SIG-M5 treated with dmso at 0.1 percent for 504 hours (cell line): Measurements from ENCODE around the gene FRMPD1.
"Not testable (repeated sequence)": the region's sequence is repeated elsewhere in the genome, so short reads cannot be mapped to it uniquely, and the experiment has no call there.

Experiments used
- DNase-seq: peaks from one replicate; lab custom pipeline; 2025; ENCODE audit not compliant: unreplicated experiment; lab: John Stamatoyannopoulos, UW

FRMPD1 gene

DNA sequence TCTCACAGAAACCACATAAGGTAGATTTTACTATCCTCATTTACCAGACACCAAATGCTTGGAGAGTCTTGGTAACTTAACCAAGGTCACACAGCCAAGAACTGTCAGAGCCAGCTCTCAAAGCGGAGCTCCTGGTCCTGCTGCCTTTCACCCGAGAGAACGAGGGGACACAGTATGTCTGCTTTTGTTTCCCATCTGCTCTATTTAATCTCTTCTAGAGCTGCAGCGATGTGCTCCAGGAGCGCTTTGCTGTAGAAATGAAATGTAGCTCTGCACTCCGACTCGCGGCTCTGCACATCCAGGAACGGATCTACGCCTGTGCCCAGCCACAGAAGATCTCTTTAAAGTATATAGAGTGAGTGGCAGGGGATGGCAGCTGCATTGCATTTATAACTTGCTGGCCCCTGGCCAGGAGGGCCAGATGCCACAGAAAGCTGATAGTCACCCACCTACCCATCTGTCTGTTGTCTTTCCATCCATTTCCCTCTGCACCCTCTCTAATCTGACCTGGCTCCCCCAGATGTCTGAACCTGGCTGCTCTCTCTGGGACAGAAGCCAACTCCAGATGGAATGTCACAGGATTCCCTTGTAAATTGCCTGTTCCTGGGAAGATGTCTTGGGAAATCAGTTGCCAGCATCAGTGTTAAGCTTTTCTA is 81.5 kb downstream of the FRMPD1 start:
- DNase-seq, result no peak

GRCh38 chr9:37732952-37733351 is 82.2 kb downstream of the FRMPD1 start:
- DNase-seq, result no peak

- no peak for DNase-seq
Observed at GRCh38 chr9:37739222-37739621, 88.5 kb downstream of the FRMPD1 start.

GRCh38 chr9:37740128-37740527 is 89.4 kb downstream of the FRMPD1 start:
- DNase-seq, result no peak

DNA sequence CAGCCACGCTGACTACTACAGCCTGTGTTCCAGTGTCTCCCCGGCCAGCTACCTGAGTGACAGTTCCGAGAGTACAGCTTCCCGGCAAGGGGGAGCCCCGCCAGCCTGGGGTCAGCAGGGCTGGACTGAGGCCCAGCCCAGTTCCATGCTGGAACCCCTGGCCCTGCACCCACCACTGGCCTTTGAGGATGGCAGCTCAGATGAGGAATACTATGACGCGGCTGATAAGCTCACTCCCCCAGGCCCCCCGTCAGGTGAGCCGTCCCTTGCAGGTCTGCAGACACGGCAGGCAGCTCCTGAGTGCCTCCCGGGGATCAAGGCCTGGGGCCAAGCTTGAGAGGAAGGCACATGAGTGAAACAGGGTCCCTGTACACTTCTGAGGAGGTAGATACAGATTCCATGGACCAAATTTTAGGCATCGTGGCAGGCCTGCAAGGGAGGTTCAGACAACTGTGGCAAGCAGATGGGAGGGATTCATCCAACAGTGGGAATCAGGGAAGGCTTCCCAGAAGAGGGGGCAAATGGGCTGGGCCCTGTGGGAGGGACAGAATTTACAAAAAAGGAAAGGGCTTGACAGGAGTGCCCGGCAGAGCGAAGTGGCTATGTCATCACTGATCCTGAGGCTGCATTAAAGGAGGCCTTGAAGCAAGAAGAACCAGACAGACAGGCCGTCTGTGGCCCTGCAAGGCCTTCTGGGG is 90.0 kb downstream of the FRMPD1 start:
- no peak for DNase-seq

DNA sequence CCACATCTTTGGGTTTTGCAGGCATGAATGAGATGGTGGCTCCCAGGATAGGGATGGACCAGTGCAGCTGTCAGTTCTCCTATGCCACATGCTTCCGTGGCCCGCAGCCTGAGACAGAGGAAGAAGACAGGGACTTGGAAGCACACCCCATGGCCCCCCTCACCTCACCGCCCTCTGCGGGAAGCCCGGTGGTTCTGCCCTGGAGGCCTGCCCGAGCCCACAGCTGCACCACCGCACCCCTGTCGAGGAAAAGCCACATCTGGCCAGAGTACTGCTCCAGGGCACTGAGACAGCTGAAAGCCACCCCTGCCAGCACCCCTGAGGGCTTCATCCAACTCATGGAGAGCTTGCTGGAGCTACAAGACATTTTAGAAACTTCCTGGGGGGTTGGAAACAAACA is 95.2 kb downstream of the FRMPD1 start:
- no peak for DNase-seq

- no peak for DNase-seq
Observed at GRCh38 chr9:37746448-37747270, 95.9 kb downstream of the FRMPD1 start.

GRCh38 chr9:37747271-37747753 is 96.6 kb downstream of the FRMPD1 start:
- peak; percentile 56 for DNase-seq

GRCh38 chr9:37749129-37749528 is 98.4 kb downstream of the FRMPD1 start:
- DNase-seq, result no peak

GRCh38 chr9:37751186-37751585 is 100.4 kb downstream of the FRMPD1 start:
- DNase-seq, result no peak

GRCh38 chr9:37751704-37752103 is 101.0 kb downstream of the FRMPD1 start:
- DNase-seq, result not testable (repeated sequence)

DNA sequence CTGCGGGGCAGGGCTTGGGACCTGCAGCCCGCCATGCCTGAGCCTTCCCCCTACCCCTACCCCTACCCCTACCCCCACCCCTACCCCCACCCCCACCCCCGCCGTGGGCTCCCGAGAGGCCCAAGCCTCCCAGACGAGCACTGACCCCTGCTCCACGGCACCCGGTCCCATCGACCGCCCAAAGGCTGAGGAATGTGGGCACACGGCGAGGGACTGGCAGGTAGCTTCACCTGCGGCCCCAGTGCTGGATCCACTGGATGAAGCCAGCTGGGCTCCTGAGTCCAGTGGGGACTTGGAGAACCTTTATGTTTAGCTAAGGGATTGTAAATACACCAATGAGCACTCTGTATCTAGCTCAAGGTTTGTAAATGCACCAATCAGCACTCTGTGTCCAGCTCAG is 101.4 kb downstream of the FRMPD1 start:
- DNase-seq, result not testable (repeated sequence)

DNA sequence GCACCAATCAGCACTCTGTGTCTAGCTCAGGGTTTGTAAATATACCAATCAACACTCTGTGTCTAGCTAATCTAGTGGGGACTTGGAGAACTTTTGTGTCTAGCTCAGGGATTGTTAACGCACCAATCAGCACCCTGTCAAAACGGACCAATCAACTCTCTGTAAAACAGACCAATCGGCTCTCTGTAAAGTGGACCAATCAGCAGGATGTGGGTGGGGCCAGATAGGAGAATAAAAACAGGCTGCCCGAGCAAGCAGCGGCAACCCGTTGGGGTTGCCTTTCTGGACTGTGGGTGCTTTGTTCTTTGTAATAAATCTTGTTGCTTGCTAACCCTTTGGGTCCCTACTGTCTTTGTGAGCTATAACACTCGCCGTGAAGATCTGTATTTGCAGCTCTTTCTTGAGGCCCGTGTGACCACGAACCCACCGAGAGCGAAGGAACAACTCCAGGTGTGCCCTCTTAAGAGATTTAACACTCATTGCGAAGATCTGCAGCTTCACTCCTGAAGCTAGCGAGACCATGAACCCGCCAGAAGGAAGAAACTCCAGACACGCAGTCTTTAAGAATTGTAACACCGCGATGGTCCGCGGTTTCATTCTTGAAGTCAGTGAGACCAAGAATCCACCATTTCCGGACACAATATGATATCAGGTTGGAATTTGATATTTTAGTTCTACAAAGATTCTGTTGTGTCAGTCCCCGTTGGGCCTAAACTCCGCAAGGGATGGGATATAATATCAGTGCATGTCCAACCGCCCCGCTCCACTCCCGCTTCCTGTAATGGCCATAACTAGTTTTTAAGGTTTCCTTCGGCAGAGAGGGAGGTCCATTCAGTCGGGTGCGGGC is 102.1 kb downstream of the FRMPD1 start:
- DNase-seq, result no peak

- DNase-seq, result peak; percentile 68
Observed at GRCh38 chr9:37753489-37754190, 102.9 kb downstream of the FRMPD1 start, which contains the start of gene TRMT10B. Gene TRMT10B (plus strand): TSS chr9:37753805. CDS start chr9:37761932, 8,127 bp downstream.

DNA sequence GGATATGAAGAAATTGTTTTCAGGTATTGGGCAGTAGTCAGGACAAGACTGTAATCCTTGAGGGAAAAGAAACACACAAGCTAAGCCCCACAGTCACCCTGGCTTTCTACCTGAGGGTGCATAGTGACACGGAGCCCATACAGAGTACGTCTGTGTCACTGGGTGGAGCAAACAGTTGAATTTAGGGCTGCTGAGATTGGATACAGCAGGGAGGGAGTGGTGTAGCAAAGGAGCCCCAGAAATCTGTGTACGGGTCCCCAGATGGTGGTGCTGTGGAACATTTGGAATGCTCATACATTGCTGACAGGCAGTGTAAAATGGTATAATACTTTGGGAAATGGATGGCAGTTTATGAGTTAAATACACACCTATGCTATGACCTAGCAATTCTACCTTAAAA is 108.0 kb downstream of the FRMPD1 start:
- no peak for DNase-seq

- DNase-seq, result no peak
Observed at GRCh38 chr9:37760416-37761161, 109.8 kb downstream of the FRMPD1 start.

- DNase-seq, result no peak
Observed at GRCh38 chr9:37761511-37761910, 110.8 kb downstream of the FRMPD1 start.

DNA sequence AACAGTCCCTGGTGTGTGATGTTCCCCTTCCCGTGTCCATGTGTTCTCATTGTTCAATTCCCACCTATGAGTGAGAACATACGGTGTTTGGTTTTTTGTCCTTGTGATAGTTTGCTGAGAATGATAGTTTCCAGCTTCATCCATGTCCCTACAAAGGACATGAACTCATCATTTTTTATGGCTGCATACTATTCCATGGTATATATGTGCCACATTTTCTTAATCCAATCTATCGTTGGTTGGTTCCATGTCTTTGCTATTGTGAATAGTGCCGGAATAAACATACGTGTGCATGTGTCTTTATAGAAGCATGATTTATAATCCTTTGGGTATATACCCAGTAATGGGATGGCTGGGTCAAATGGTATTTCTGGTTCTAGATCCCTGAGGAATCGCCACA is 114.5 kb downstream of the FRMPD1 start:
- DNase-seq, result not testable (repeated sequence)

DNA sequence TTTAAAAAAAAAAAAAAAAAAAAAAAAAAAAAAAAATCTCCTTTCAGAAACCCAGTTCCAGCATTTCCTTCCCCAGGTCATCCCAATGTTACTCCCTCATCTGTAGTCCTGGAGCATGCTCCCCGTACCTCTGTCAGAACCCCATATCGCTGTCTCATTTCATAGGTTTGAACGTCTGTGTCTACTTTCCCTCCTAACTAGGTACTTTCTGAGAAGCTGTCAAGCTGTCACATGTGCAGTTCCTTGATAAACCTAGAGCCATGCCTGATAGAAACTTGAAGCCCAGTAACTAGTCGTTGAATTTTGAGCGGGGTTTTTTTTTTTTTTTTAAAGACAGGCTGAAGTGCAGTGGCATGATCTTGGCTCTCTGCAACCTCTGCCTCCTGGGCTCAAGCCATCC is 118.6 kb downstream of the FRMPD1 start:
- no peak for DNase-seq
